Measurements from ENCODE around the gene SERF1B. TPM values are rescaled to one million over a fixed set of nuclear protein-coding genes. Genes with fewer than 3 reads are reported as not detected.
"Not testable (repeated sequence)": the region's sequence is repeated elsewhere in the genome, so short reads cannot be mapped to it uniquely, and the experiment has no call there.

Gene SERF1B
- total RNA-seq = 10 to 100 TPM; 46.9 to 72.6 (median 58.6) TPM

GRCh38 chr5:70025106-70025844 is at the start of gene SERF1B:
Gene SERF1B (plus strand): TSS chr5:70025251. CDS start chr5:70025452, 201 bp downstream.
- not testable (repeated sequence) for H3K4me3 ChIP-seq, DNase-seq, H3K9me3 ChIP-seq, H3K4me1 ChIP-seq, H3K27me3 ChIP-seq, H3K27ac ChIP-seq, H3K36me3 ChIP-seq

- not testable (repeated sequence) for H3K27ac ChIP-seq, H3K4me1 ChIP-seq, H3K27me3 ChIP-seq, H3K9me3 ChIP-seq, H3K36me3 ChIP-seq, H3K4me3 ChIP-seq, DNase-seq
These were observed 33.3 kb upstream of the SERF1B start for GRCh38 chr5:69991713-69992112.

DNA sequence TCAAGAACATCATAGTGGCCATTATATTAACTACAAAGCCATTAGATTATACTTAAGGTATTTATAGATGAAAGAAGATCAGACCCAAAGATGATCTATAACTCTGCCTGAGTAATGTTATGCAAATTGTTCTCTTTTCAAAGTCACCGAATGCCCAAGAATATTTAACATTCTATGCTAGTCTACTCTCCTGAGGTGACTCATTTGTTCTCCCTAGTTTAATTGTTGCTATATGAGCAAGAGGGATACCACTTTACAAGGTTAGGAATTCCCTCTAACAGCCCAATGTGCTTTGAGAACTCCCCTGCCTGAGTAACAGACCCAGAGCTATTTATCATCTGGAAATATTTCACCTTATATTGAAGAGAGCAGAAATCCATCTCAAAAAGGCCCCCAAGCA is 29.5 kb upstream of the SERF1B start:
- H3K4me3 ChIP-seq, H3K27me3 ChIP-seq: not testable (repeated sequence)

GRCh38 chr5:70020660-70021059 is 4.4 kb upstream of the SERF1B start:
- H3K9me3 ChIP-seq, H3K36me3 ChIP-seq, DNase-seq, H3K27ac ChIP-seq, H3K4me3 ChIP-seq, H3K4me1 ChIP-seq, H3K27me3 ChIP-seq: not testable (repeated sequence)

More for the DNA sequence above, 29.5 kb upstream of the SERF1B start:
- H3K27ac ChIP-seq, H3K36me3 ChIP-seq, DNase-seq, H3K4me1 ChIP-seq, H3K9me3 ChIP-seq: not testable (repeated sequence)

DNA sequence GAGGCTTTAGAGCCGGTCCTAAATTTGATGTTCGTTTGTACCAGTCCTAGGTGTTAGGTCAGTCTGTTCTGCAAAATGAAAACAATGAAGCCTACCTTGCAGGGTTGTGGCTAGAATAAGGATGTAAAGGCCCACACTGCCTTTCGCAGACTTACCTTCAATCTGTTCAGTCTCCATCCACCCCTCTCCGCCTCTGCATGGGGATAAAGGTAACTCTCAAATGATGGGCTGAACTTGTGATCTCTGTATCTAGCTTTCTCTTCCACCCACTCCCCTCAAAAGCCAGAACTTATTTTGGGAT is 744 bp downstream of the SERF1B start:
- H3K4me1 ChIP-seq, H3K27ac ChIP-seq, DNase-seq: not testable (repeated sequence)

GRCh38 chr5:70031204-70031603 is 6.2 kb downstream of the SERF1B start:
- H3K9me3 ChIP-seq, H3K4me3 ChIP-seq, H3K27ac ChIP-seq, H3K4me1 ChIP-seq, DNase-seq, H3K27me3 ChIP-seq, H3K36me3 ChIP-seq: not testable (repeated sequence)

More for the DNA sequence above, 744 bp downstream of the SERF1B start:
- H3K27me3 ChIP-seq, H3K9me3 ChIP-seq, H3K36me3 ChIP-seq, H3K4me3 ChIP-seq: not testable (repeated sequence)

- not testable (repeated sequence) for DNase-seq, H3K9me3 ChIP-seq, H3K4me1 ChIP-seq, H3K4me3 ChIP-seq, H3K27me3 ChIP-seq, H3K27ac ChIP-seq, H3K36me3 ChIP-seq
These were observed 16.4 kb downstream of the SERF1B start for GRCh38 chr5:70041411-70041810.

- H3K27me3 ChIP-seq, H3K9me3 ChIP-seq, H3K4me1 ChIP-seq, H3K27ac ChIP-seq, H3K4me3 ChIP-seq, H3K36me3 ChIP-seq, DNase-seq: not testable (repeated sequence)
These were observed 24.7 kb downstream of the SERF1B start for GRCh38 chr5:70049790-70050142.

GRCh38 chr5:70056289-70056942 is 31.4 kb downstream of the SERF1B start:
- H3K9me3 ChIP-seq, H3K4me3 ChIP-seq, H3K4me1 ChIP-seq, H3K27ac ChIP-seq, DNase-seq, H3K36me3 ChIP-seq, H3K27me3 ChIP-seq: not testable (repeated sequence)

GRCh38 chr5:70057140-70057539 is 32.1 kb downstream of the SERF1B start:
- DNase-seq, H3K36me3 ChIP-seq, H3K4me3 ChIP-seq, H3K4me1 ChIP-seq, H3K9me3 ChIP-seq, H3K27ac ChIP-seq, H3K27me3 ChIP-seq: not testable (repeated sequence)

DNA sequence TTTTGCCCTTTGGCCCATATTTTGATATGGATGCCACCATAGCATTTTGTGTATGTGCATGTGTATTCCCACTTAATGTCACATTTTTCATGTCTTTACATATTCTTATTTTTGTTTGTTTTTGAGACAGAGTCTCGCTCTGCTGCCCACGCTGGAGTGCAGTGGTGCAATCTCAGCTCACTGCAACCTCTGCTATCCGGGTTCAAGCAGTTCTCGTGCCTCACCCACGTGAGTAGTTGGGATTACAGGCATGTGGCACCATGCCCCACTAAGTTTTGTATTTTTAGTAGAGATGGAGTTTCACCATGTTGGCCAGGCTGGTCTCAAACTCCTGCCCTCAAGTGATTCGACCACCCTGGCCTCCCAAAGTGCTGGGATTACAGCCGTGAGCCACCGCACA is 52.6 kb downstream of the SERF1B start:
- H3K27me3 ChIP-seq, H3K4me3 ChIP-seq, H3K4me1 ChIP-seq, H3K36me3 ChIP-seq, H3K9me3 ChIP-seq, H3K27ac ChIP-seq: not testable (repeated sequence)
- peak in 1 of 3 donors; percentile 2 for DNase-seq

- H3K4me3 ChIP-seq, H3K36me3 ChIP-seq, DNase-seq: not testable (repeated sequence)
These were observed 63.9 kb downstream of the SERF1B start for GRCh38 chr5:70088907-70089464.

GRCh38 chr5:70091776-70092175 is 66.7 kb downstream of the SERF1B start:
- not testable (repeated sequence) for H3K9me3 ChIP-seq, H3K4me3 ChIP-seq, H3K4me1 ChIP-seq, DNase-seq, H3K27me3 ChIP-seq, H3K27ac ChIP-seq, H3K36me3 ChIP-seq

More at GRCh38 chr5:70088907-70089464, 63.9 kb downstream of the SERF1B start:
- H3K27ac ChIP-seq, H3K4me1 ChIP-seq, H3K9me3 ChIP-seq, H3K27me3 ChIP-seq: not testable (repeated sequence)

Measured in Peyer's patch (tissue), 4 donors.